ENCODE data around the gene PTPRG. TPM values are rescaled to one million over a fixed set of nuclear protein-coding genes. Genes with fewer than 3 reads are reported as not detected.

Gene PTPRG
- total RNA-seq, 2 experiments from 2014 or later, result 0.24 to 0.37 TPM

DNA sequence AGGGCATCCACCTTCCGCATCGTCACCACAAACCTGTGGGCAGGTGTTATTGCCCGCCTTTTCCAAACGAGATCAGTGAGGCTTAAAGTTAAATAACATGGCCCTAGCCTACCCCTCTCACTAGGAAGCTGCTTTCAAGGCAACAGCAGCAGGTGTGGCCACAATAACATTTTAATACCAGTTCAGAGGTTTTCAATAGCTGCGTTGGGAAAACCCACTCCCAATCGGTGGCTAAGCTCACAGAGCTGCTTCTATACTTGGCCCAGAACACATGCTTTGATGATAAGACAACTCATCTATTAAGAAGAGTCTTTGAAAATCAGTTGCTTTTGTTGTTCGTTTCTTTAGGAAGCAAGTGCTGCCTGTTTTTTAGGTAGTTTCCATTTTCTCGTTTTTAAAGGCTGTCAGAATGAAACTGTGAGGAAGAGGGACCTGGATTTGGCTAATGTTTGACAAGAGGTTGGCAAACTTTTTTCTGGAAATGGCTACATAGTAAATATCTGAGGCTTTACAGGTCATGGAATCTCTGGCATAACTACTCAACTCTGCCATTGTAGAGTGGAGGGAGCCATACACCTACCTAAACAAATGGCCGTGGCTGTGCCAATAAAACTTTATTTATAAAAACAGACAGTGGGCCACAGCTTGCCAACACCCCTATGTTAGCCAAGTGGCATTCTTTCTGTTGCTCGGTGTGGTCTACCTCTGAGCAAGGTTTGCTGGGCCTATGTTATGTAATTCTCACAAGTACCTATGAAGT is 632.4 kb downstream of the PTPRG start:
- no peaks in the 10 kb centered on the region for H3K27me3 Mint-ChIP-seq (ENCODE audit: low read depth)
- no peak for DNase-seq
- no peaks in the 10 kb centered on the region for H3K36me3 Mint-ChIP-seq (ENCODE audit: low read depth)
- intact Hi-C loops (cut with micrococcal nuclease), result no loop called here
- no peak overlapping the region for H3K4me3 Mint-ChIP-seq
- peaks cover under 1% of the 10 kb centered on the region for H3K4me1 Mint-ChIP-seq (ENCODE audit: low read depth)
- CTCF ChIA-PET, result no interaction called here
- H3K9me3 Mint-ChIP-seq, result no peaks in the 10 kb centered on the region
- H3K27ac Mint-ChIP-seq, result no peak overlapping the region

DNA sequence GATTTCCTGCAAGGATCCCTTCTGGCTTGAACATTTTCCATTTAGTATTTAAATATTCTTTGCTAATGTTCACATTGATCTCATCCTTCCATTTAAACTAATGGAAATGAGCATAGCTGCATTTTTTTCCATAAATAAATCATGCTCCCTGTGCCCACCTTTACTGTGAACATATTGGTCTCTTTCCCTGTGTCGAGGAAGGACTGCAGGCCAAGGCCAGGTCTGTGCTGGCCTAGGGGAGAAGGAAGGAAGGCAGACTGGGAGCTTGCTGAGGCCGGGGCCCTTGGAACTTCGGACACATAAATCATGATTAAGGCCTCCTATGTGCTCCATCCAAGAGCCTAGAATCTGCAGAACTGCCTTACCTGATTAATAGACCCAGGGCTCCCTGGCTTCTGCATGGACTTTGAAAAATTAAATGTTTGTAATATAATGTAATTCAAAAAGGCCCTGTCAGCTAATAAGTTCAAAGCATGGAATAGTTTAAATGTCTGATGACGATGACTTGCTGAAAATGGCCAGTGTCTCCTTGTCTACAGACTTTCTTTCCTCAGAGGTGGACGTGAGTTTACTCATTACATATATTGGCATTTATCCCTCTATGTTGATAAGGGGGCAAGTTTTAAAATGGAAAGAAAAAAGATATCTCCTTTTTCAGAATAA is 636.1 kb downstream of the PTPRG start:
- Mint-ChIP-seq H3K36me3 (ENCODE audit: low read depth) (no peaks in the 10 kb centered on the region), H3K4me1 (ENCODE audit: low read depth) (no peaks in the 10 kb centered on the region), H3K9me3 (no peaks in the 10 kb centered on the region), H3K27ac (no peak overlapping the region), H3K4me3 (no peak overlapping the region), H3K27me3 (ENCODE audit: low read depth) (no peaks in the 10 kb centered on the region)
- no peak for DNase-seq
- intact Hi-C loops (cut with micrococcal nuclease), result no loop called here
- CTCF ChIA-PET, result no interaction called here

GRCh38 chr3:62199126-62199525 is 637.8 kb downstream of the PTPRG start:
- no peaks in the 10 kb centered on the region for H3K4me1 Mint-ChIP-seq (ENCODE audit: low read depth)
- no peak for DNase-seq
- H3K36me3 Mint-ChIP-seq (ENCODE audit: low read depth), result no peaks in the 10 kb centered on the region
- intact Hi-C loops (cut with micrococcal nuclease), result no loop called here
- no peak overlapping the region for H3K4me3 Mint-ChIP-seq
- H3K27ac Mint-ChIP-seq, result no peak overlapping the region
- CTCF ChIA-PET, result interaction anchor here (1.2 kb wide), 1 partner anchor 12 kb away, joined by 4 read pairs; no protein-coding TSS in a partner anchor
- H3K27me3 Mint-ChIP-seq (ENCODE audit: low read depth), result peaks cover 2% of the 10 kb centered on the region
- H3K9me3 Mint-ChIP-seq, result no peaks in the 10 kb centered on the region

- Mint-ChIP-seq H3K9me3 (no peaks in the 10 kb centered on the region), H3K36me3 (ENCODE audit: low read depth) (no peaks in the 10 kb centered on the region), H3K4me3 (no peak overlapping the region), H3K4me1 (ENCODE audit: low read depth) (no peaks in the 10 kb centered on the region), H3K27me3 (ENCODE audit: low read depth) (peaks cover 2% of the 10 kb centered on the region), H3K27ac (no peak overlapping the region)
- intact Hi-C loops (cut with micrococcal nuclease), result loop anchor here (1.0 to 5.0 kb wide), 4 partner anchors 131 to 1621 kb away; no protein-coding TSS in a partner anchor
- peak; percentile 10 for DNase-seq
- CTCF ChIA-PET, result interaction anchor here (0.6 to 2.3 kb wide), 6 partner anchors 12 to 1622 kb away, joined by 3 to 7 read pairs (median 5); no protein-coding TSS in a partner anchor
Observed at GRCh38 chr3:62201438-62202035, 640.2 kb downstream of the PTPRG start.

DNA sequence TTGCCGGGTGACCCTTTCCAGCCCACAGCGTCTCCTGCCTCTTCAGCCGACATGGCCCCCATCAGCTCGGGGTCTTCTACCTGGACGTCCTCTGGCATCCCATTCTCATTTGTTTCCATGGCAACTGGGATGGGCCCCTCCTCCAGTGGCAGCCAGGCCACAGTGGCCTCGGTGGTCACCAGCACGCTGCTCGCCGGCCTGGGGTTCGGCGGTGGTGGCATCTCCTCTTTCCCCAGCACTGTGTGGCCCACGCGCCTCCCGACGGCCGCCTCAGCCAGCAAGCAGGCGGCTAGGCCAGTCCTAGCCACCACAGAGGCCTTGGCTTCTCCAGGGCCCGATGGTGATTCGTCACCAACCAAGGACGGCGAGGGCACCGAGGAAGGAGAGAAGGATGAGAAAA is 641.8 kb downstream of the PTPRG start:
- no peak for DNase-seq
- CTCF ChIA-PET, result no interaction called here
- H3K4me1 Mint-ChIP-seq (ENCODE audit: low read depth), result no peaks in the 10 kb centered on the region
- intact Hi-C loops (cut with micrococcal nuclease), result loop anchor here (5.0 kb wide), 2 partner anchors 1024 to 1619 kb away; no protein-coding TSS in a partner anchor
- no peaks in the 10 kb centered on the region for H3K36me3 Mint-ChIP-seq (ENCODE audit: low read depth)
- no peak overlapping the region for H3K4me3 Mint-ChIP-seq
- H3K27me3 Mint-ChIP-seq (ENCODE audit: low read depth), result peaks cover 2% of the 10 kb centered on the region
- H3K27ac Mint-ChIP-seq, result no peak overlapping the region
- H3K9me3 Mint-ChIP-seq, result no peaks in the 10 kb centered on the region

GRCh38 chr3:62203561-62203960 is 642.2 kb downstream of the PTPRG start:
- CTCF ChIA-PET, result interaction anchor here (0.9 kb wide), 1 partner anchor 14 kb away, joined by 3 read pairs; no protein-coding TSS in a partner anchor
- Mint-ChIP-seq H3K9me3 (no peaks in the 10 kb centered on the region), H3K27ac (no peak overlapping the region), H3K27me3 (ENCODE audit: low read depth) (peaks cover 2% of the 10 kb centered on the region), H3K36me3 (ENCODE audit: low read depth) (no peaks in the 10 kb centered on the region), H3K4me3 (no peak overlapping the region), H3K4me1 (ENCODE audit: low read depth) (no peaks in the 10 kb centered on the region)
- intact Hi-C loops (cut with micrococcal nuclease), result loop anchor here (5.0 kb wide), 2 partner anchors 1024 to 1619 kb away; no protein-coding TSS in a partner anchor
- DNase-seq, result no peak

DNA sequence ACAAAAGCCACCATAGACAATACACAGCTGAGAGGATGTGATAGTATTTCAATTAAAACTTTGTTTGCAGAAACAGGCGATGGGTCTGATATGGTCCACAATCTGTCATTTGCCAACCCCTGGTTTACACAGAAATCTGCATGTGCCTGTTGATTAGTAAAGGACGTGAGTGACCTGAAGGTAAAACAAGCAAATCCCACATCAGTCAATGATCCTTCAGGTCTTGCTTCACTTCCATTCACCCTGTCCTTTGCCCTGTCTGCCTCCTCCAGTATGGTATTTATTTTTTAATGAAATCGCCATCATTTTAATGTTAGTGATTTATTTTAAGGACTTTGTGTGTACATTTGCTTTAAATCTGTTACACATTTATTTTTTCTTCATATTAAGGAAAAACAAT is 645.8 kb downstream of the PTPRG start:
- CTCF ChIA-PET, result no interaction called here
- Mint-ChIP-seq H3K4me1 (ENCODE audit: low read depth) (no peaks in the 10 kb centered on the region), H3K27ac (no peak overlapping the region), H3K27me3 (ENCODE audit: low read depth) (peaks cover 2% of the 10 kb centered on the region), H3K9me3 (no peaks in the 10 kb centered on the region), H3K4me3 (no peak overlapping the region), H3K36me3 (ENCODE audit: low read depth) (no peaks in the 10 kb centered on the region)
- DNase-seq, result no peak
- intact Hi-C loops (cut with micrococcal nuclease), result no loop called here

GRCh38 chr3:62208385-62208784 is 647.0 kb downstream of the PTPRG start:
- Mint-ChIP-seq H3K27ac (no peak overlapping the region), H3K4me3 (no peak overlapping the region), H3K4me1 (ENCODE audit: low read depth) (no peaks in the 10 kb centered on the region), H3K9me3 (no peaks in the 10 kb centered on the region), H3K36me3 (ENCODE audit: low read depth) (no peaks in the 10 kb centered on the region), H3K27me3 (ENCODE audit: low read depth) (no peaks in the 10 kb centered on the region)
- intact Hi-C loops (cut with micrococcal nuclease), result no loop called here
- CTCF ChIA-PET, result interaction anchor here (0.6 kb wide), 1 partner anchor 285 kb away, joined by 3 read pairs; no protein-coding TSS in a partner anchor
- no peak for DNase-seq

DNA sequence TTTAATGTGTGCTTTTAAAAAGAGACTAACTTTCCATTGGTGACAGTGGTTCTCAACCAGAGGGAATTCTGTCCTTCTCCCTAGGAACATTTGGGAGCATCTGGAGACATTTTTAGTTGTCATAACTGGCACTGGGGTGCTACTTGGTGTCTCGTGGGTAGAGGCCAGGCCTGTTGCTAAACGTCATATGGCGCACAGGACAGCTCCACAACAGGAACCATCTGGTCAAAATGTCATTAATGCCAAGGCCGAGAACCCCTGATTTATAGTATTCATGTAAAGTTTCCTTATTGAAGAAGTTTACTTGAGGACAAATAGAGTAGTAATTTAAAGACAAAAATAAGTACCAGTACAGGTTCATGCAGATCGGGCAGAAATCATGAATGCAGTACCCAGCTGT is 647.7 kb downstream of the PTPRG start:
- no peak overlapping the region for H3K4me3 Mint-ChIP-seq
- no peaks in the 10 kb centered on the region for H3K36me3 Mint-ChIP-seq (ENCODE audit: low read depth)
- H3K27ac Mint-ChIP-seq, result no peak overlapping the region
- H3K4me1 Mint-ChIP-seq (ENCODE audit: low read depth), result no peaks in the 10 kb centered on the region
- no peak for DNase-seq
- H3K9me3 Mint-ChIP-seq, result no peaks in the 10 kb centered on the region
- no peaks in the 10 kb centered on the region for H3K27me3 Mint-ChIP-seq (ENCODE audit: low read depth)
- intact Hi-C loops (cut with micrococcal nuclease), result no loop called here
- CTCF ChIA-PET, result no interaction called here

- no peaks in the 10 kb centered on the region for H3K9me3 Mint-ChIP-seq
- CTCF ChIA-PET, result no interaction called here
- H3K4me1 Mint-ChIP-seq (ENCODE audit: low read depth), result no peaks in the 10 kb centered on the region
- no peaks in the 10 kb centered on the region for H3K36me3 Mint-ChIP-seq (ENCODE audit: low read depth)
- H3K4me3 Mint-ChIP-seq, result no peak overlapping the region
- no peak for DNase-seq
- intact Hi-C loops (cut with micrococcal nuclease), result no loop called here
- H3K27me3 Mint-ChIP-seq (ENCODE audit: low read depth), result no peaks in the 10 kb centered on the region
- no peak overlapping the region for H3K27ac Mint-ChIP-seq
Observed at GRCh38 chr3:62210011-62210410, 648.6 kb downstream of the PTPRG start.

DNA sequence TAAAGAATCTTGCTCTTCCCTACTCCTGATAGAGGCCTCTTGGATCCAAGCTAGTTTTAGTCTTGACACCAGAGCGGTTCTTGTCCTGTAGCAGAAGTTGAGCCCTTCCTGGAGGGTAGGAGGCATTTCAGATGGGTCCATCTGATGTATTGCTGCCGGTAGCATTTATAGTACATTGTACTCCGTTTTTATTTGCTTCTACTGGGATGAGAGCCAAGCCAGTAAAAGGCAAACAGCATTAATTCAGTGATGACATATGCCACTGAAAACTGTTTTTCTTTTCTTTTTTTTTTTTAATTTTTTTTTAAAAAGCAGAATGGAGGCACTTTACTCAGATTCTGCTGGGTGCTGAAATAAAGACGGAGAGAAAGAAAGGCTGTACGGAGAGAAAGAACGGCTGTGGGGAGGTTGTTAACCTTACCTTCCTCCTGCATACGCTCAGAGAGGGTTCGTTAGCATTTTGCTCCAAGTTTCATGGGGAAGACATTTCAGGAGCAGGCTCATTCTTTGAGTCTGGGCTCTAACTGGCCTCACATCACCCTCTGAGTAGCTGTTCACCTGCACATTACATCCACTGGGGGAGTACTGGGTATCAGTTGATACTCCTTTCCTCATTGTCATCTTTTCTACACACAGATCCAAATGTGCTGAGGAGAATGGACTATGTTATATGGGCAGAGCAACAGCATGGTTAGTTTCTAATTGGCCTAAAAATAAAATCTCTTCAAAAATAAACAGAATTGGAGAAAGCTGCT is 650.5 kb downstream of the PTPRG start:
- H3K4me3 Mint-ChIP-seq, result no peak overlapping the region
- DNase-seq, result no peak
- no peaks in the 10 kb centered on the region for H3K36me3 Mint-ChIP-seq (ENCODE audit: low read depth)
- intact Hi-C loops (cut with micrococcal nuclease), result no loop called here
- CTCF ChIA-PET, result no interaction called here
- H3K9me3 Mint-ChIP-seq, result no peaks in the 10 kb centered on the region
- H3K27ac Mint-ChIP-seq, result no peak overlapping the region
- H3K4me1 Mint-ChIP-seq (ENCODE audit: low read depth), result no peaks in the 10 kb centered on the region
- H3K27me3 Mint-ChIP-seq (ENCODE audit: low read depth), result no peaks in the 10 kb centered on the region

GRCh38 chr3:62214850-62215249 is 653.5 kb downstream of the PTPRG start:
- Mint-ChIP-seq H3K27me3 (ENCODE audit: low read depth) (no peaks in the 10 kb centered on the region), H3K36me3 (ENCODE audit: low read depth) (no peaks in the 10 kb centered on the region)

More at GRCh38 chr3:62214850-62215249, 653.5 kb downstream of the PTPRG start:
- CTCF ChIA-PET, result no interaction called here
- H3K4me3 Mint-ChIP-seq, result no peak overlapping the region
- intact Hi-C loops (cut with micrococcal nuclease), result no loop called here
- no peak for DNase-seq
- H3K27ac Mint-ChIP-seq, result no peak overlapping the region
- H3K4me1 Mint-ChIP-seq (ENCODE audit: low read depth), result no peaks in the 10 kb centered on the region
- no peaks in the 10 kb centered on the region for H3K9me3 Mint-ChIP-seq
